DOHH2 (cell line): ENCODE data around the gene RHOT2.

Source experiments
- CTCF ChIP-seq: fragments of 200-600 bp; sonication (generic); IDR thresholded peaks from one replicate; pipeline ENCODE4 v1.5.1; 2014; ENCODE audit warnings: antibody characterized with exemption, mild to moderate bottlenecking, low read depth, low read length; ENCODE audit not compliant: poor library complexity, severe bottlenecking
- EZH2phosphoT487 ChIP-seq: fragments of 200-600 bp; sonication (generic); IDR thresholded peaks from 2 replicates; pipeline ENCODE4 v1.6.1; 2017; ENCODE audit warnings: borderline replicate concordance, mild to moderate bottlenecking, antibody characterized with exemption, low read length, moderate library complexity, mixed read lengths

GRCh38 chr16:624526-625070 is 43.3 kb upstream of the RHOT2 start:
- TF ChIP-seq CTCF, result no peak
- TF ChIP-seq EZH2phosphoT487, result no peak
